HEK293 (cell line): ENCODE data around the gene NOC4L.

Source experiments
- MEIS1 ChIP-seq: sonication (generic); formaldehyde crosslinking; IDR thresholded peaks from 2 replicates; pipeline ENCODE4 v1.8.1; 2022; ENCODE audit warnings: missing genetic modification reagents, mild to moderate bottlenecking, borderline replicate concordance
- ZNF423 ChIP-seq: fragments of 450-650 bp; formaldehyde crosslinking; IDR thresholded peaks from 2 replicates; pipeline ENCODE4 v1.5.1; 2016; ENCODE audit warnings: missing biosample characterization, missing genetic modification characterization
- ZSCAN4 ChIP-seq: fragments of 450-650 bp; formaldehyde crosslinking; IDR thresholded peaks from 2 replicates; pipeline ENCODE4 v1.5.1; 2017; ENCODE audit warnings: missing biosample characterization, missing genetic modification characterization
- ZSCAN5A ChIP-seq: fragments of 450-650 bp; formaldehyde crosslinking; IDR thresholded peaks from 2 replicates; pipeline ENCODE4 v1.5.1; 2016; ENCODE audit warnings: missing biosample characterization, missing genetic modification characterization
- TF ChIP-seq, protein P1 (sequence below): fragments of 450-650 bp; formaldehyde crosslinking; IDR thresholded peaks from 2 replicates; pipeline ENCODE4 v1.5.1; 2016; ENCODE audit warnings: missing biosample characterization, missing genetic modification characterization
- TF ChIP-seq, protein P2 (sequence below): fragments of 450-650 bp; formaldehyde crosslinking; IDR thresholded peaks from 2 replicates; pipeline ENCODE4 v1.5.1; 2017; ENCODE audit warnings: missing biosample characterization, missing genetic modification characterization
- TF ChIP-seq, protein P3 (sequence below): fragments of 450-650 bp; formaldehyde crosslinking; IDR thresholded peaks from 2 replicates; pipeline ENCODE4 v1.5.1; 2016; ENCODE audit warnings: missing biosample characterization, missing genetic modification characterization
- TF ChIP-seq, protein P4 (sequence below): sonication (generic); formaldehyde crosslinking; IDR thresholded peaks from 2 replicates; pipeline ENCODE4 v1.8.1; 2022; ENCODE audit warnings: mild to moderate bottlenecking, moderate library complexity, missing genetic modification reagents

DNA sequence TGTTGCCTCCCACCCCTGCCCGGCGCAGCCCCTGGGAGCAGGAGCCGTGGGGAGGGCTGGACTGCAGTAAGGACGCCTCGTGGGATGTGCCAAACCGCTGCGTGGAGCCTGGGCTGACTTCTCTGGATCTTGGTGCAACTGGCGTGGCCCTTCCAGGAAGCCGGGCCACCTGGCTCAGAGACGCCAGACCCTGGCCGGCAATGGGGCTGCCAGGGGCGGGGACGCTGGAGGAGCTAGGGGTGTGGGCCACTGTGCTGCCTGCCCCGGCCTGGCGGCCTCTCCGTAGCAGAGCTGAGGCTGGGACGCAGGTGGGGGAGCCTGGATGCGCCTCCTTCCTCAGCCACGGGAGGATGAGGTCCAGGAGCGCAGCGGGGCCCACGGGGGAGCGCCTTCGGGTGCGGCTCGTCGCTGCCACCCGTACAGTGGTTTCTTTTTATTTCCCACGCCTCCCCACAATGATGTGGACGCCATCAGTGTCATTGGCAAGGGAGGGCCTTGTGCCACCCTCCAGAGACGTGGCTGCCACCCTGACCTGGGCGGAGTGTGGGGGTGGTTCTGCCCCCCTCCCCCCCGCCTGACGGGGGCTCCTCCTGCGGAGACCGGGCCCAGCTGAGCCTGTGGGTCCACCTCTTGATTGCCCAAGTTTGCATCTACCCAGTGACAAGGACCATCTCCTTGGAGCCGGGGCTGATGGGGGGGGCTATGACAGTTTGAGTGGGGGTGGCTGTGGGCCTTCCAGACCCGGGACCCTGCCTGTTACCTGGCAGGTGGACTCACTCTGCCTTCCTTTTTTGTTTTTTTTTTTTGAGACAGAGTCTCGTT, 11.4 kb upstream of the NOC4L start:
- TF ChIP-seq, protein P1, sequence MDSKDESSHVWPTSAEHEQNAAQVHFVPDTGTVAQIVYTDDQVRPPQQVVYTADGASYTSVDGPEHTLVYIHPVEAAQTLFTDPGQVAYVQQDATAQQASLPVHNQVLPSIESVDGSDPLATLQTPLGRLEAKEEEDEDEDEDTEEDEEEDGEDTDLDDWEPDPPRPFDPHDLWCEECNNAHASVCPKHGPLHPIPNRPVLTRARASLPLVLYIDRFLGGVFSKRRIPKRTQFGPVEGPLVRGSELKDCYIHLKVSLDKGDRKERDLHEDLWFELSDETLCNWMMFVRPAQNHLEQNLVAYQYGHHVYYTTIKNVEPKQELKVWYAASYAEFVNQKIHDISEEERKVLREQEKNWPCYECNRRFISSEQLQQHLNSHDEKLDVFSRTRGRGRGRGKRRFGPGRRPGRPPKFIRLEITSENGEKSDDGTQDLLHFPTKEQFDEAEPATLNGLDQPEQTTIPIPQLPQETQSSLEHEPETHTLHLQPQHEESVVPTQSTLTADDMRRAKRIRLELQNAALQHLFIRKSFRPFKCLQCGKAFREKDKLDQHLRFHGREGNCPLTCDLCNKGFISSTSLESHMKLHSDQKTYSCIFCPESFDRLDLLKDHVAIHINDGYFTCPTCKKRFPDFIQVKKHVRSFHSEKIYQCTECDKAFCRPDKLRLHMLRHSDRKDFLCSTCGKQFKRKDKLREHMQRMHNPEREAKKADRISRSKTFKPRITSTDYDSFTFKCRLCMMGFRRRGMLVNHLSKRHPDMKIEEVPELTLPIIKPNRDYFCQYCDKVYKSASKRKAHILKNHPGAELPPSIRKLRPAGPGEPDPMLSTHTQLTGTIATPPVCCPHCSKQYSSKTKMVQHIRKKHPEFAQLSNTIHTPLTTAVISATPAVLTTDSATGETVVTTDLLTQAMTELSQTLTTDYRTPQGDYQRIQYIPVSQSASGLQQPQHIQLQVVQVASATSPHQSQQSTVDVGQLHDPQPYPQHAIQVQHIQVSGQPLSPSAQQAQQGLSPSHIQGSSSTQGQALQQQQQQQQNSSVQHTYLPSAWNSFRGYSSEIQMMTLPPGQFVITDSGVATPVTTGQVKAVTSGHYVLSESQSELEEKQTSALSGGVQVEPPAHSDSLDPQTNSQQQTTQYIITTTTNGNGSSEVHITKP, result no peak
- TF ChIP-seq, protein P2, sequence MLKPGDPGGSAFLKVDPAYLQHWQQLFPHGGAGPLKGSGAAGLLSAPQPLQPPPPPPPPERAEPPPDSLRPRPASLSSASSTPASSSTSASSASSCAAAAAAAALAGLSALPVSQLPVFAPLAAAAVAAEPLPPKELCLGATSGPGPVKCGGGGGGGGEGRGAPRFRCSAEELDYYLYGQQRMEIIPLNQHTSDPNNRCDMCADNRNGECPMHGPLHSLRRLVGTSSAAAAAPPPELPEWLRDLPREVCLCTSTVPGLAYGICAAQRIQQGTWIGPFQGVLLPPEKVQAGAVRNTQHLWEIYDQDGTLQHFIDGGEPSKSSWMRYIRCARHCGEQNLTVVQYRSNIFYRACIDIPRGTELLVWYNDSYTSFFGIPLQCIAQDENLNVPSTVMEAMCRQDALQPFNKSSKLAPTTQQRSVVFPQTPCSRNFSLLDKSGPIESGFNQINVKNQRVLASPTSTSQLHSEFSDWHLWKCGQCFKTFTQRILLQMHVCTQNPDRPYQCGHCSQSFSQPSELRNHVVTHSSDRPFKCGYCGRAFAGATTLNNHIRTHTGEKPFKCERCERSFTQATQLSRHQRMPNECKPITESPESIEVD (tag by site-specific recombination), result no peak
- TF ChIP-seq, protein P3, sequence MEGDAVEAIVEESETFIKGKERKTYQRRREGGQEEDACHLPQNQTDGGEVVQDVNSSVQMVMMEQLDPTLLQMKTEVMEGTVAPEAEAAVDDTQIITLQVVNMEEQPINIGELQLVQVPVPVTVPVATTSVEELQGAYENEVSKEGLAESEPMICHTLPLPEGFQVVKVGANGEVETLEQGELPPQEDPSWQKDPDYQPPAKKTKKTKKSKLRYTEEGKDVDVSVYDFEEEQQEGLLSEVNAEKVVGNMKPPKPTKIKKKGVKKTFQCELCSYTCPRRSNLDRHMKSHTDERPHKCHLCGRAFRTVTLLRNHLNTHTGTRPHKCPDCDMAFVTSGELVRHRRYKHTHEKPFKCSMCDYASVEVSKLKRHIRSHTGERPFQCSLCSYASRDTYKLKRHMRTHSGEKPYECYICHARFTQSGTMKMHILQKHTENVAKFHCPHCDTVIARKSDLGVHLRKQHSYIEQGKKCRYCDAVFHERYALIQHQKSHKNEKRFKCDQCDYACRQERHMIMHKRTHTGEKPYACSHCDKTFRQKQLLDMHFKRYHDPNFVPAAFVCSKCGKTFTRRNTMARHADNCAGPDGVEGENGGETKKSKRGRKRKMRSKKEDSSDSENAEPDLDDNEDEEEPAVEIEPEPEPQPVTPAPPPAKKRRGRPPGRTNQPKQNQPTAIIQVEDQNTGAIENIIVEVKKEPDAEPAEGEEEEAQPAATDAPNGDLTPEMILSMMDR (tag by site-specific recombination), result no peak
- no peak for TF ChIP-seq ZSCAN4 (tag by site-specific recombination)
- no peak for TF ChIP-seq ZSCAN5A (tag by site-specific recombination)
- TF ChIP-seq, protein P4, sequence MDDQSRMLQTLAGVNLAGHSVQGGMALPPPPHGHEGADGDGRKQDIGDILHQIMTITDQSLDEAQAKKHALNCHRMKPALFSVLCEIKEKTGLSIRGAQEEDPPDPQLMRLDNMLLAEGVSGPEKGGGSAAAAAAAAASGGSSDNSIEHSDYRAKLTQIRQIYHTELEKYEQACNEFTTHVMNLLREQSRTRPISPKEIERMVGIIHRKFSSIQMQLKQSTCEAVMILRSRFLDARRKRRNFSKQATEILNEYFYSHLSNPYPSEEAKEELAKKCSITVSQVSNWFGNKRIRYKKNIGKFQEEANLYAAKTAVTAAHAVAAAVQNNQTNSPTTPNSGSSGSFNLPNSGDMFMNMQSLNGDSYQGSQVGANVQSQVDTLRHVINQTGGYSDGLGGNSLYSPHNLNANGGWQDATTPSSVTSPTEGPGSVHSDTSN, result no peak
- no peak for TF ChIP-seq MEIS1 (CRISPR knock-in tag)
- TF ChIP-seq ZNF423 (tag by site-specific recombination), result no peak
